ENCODE results near the gene TRIP6. TPM values are rescaled to one million over a fixed set of nuclear protein-coding genes. Genes with fewer than 3 reads are reported as not detected.

Gene TRIP6
- total RNA-seq, 1 experiment from 2014 or later, result 75.5 TPM

DNA sequence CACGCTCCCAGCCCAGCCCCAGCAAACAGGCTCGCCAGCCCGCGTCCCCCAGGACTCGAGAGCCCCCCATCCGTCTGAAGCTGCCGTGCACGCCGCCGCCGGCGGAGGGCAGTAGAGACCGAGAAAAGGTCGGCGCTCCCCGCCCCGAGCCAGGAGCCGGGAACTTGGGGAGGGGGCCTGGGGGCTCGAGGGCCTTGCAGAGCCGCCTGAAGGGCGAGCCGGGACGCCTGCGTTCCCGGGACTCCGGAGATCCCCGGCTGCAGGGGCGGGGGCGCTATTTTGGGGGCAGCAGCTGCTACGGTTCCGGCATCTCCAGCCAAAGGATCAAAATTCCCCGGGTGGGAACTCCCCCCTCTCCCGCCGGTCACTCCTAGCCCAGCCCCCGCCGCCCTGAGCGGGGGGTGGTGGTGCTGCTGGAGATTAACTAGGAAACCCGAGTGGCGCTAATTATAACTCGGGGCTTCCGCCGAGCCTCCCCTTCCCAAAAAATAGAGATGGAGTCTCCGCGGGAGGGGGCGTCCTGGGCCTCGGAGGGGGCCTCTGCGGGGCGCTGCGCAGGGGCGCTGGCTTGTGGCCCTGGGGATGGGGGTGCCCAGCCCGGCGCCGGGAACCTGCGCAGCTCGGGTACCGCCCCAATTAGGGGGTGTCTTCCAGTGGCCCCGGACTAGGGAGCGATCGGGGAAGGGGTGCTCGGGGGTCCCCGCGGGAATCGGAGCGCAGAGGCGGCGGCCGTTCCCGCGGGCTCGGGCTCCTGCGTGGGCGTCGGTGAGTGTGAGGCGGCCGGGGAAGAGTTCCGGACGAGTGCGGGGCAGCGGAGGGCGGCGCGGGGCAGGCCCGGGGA is 27.9 kb downstream of the TRIP6 start:
- H3K27me3 ChIP-seq (replicated peaks; ENCODE audit: control insufficient read depth, insufficient read depth, low read length), result no peaks in the 10 kb centered on the region
- peak overlapping the region; percentile 50 for H3K4me3 ChIP-seq (ENCODE audit: low read depth, low read length)
- no peaks in the 10 kb centered on the region for H3K9me3 ChIP-seq
- peak; percentile 64 to 86 for DNase-seq
- Mint-ChIP-seq H3K9me3 (ENCODE audit: unreplicated experiment) (no peaks in the 10 kb centered on the region), H3K27me3 (ENCODE audit: insufficient read depth, unreplicated experiment) (no peaks in the 10 kb centered on the region), H3K4me3 (ENCODE audit: unreplicated experiment) (peak overlapping the region; percentile 100), H3K27ac (ENCODE audit: unreplicated experiment) (no peak overlapping the region), H3K36me3 (ENCODE audit: insufficient read depth, unreplicated experiment) (peaks cover 14% of the 10 kb centered on the region), H3K4me1 (ENCODE audit: low read depth, unreplicated experiment) (peaks cover 42% of the 10 kb centered on the region)
- ChIA-PET POLR2A (interaction anchor here (0.7 to 1.4 kb wide), 2 partner anchors 71 to 120 kb away, joined by 3 to 4 read pairs; no protein-coding TSS in a partner anchor), CTCF (interaction anchor here (0.5 to 1.6 kb wide), 4 partner anchors 68 to 182 kb away, joined by 5 to 10 read pairs (median 8); partner anchors contain the start of gene EPHB4)
- TF ChIP-seq, protein P1, sequence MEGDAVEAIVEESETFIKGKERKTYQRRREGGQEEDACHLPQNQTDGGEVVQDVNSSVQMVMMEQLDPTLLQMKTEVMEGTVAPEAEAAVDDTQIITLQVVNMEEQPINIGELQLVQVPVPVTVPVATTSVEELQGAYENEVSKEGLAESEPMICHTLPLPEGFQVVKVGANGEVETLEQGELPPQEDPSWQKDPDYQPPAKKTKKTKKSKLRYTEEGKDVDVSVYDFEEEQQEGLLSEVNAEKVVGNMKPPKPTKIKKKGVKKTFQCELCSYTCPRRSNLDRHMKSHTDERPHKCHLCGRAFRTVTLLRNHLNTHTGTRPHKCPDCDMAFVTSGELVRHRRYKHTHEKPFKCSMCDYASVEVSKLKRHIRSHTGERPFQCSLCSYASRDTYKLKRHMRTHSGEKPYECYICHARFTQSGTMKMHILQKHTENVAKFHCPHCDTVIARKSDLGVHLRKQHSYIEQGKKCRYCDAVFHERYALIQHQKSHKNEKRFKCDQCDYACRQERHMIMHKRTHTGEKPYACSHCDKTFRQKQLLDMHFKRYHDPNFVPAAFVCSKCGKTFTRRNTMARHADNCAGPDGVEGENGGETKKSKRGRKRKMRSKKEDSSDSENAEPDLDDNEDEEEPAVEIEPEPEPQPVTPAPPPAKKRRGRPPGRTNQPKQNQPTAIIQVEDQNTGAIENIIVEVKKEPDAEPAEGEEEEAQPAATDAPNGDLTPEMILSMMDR (IDR thresholded peaks at IDR 0.05; ENCODE audit: insufficient read depth in 1 of 2, low read depth in 1 of 2, low read length in 1 of 2, severe bottlenecking in 1 of 2, unreplicated experiment in 1 of 2), result peak; percentile 95 to 96
- intact Hi-C loops (cut with micrococcal nuclease; ENCODE audit: unreplicated experiment), result loop anchor here (1.0 to 5.0 kb wide), 2 partner anchors 71 to 182 kb away; no protein-coding TSS in a partner anchor
- peaks cover 28% of the 10 kb centered on the region for H3K4me1 ChIP-seq
- TSS peak; percentile 61 for BruUV-seq (replicated peaks)
- H3K36me3 ChIP-seq (ENCODE audit: control insufficient read depth, insufficient read depth, low read length), result no peaks in the 10 kb centered on the region

DNA sequence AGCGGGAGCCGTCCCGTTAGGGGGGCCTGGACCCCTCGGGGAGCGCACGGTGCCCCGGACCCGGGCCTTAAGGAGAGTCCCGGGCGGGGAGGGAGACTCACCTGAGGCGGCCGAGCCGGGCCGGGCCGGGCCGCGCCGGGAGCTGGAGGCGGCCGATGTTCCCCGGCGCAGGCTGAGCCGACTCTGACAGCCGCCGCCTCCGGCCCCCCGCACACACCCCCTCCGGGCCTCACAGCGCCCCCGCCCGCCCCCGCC is 28.4 kb downstream of the TRIP6 start, which contains the start of gene ACHE:
Gene ACHE (minus strand): TSS at position 188 of the 255 bp plus-strand sequence. CDS start 1,656 bp downstream, outside the sequence.
- no peaks in the 10 kb centered on the region for H3K27me3 Mint-ChIP-seq (ENCODE audit: insufficient read depth, unreplicated experiment)
- Histone ChIP-seq H3K4me1 (peaks cover 27% of the 10 kb centered on the region), H3K9me3 (no peaks in the 10 kb centered on the region), H3K36me3 (ENCODE audit: control insufficient read depth, insufficient read depth, low read length) (no peaks in the 10 kb centered on the region), H3K27me3 (replicated peaks; ENCODE audit: control insufficient read depth, insufficient read depth, low read length) (no peaks in the 10 kb centered on the region), H3K4me3 (ENCODE audit: low read depth, low read length) (peak within 1 kb of the TSS; percentile 50)
- peaks cover 10% of the 10 kb centered on the region for H3K36me3 Mint-ChIP-seq (ENCODE audit: insufficient read depth, unreplicated experiment)
- intact Hi-C loops (cut with micrococcal nuclease; ENCODE audit: unreplicated experiment), result loop anchor here (1.0 to 5.0 kb wide), 2 partner anchors 71 to 182 kb away; no protein-coding TSS in a partner anchor
- no peaks in the 10 kb centered on the region for H3K9me3 Mint-ChIP-seq (ENCODE audit: unreplicated experiment)
- TF ChIP-seq, protein P1 (IDR thresholded peaks at IDR 0.05; ENCODE audit: insufficient read depth in 1 of 2, low read depth in 1 of 2, low read length in 1 of 2, severe bottlenecking in 1 of 2, unreplicated experiment in 1 of 2), result no peak
- BruUV-seq (replicated peaks), result no TSS peak
- CTCF ChIA-PET, result interaction anchor here (0.5 to 0.7 kb wide), 2 partner anchors 68 to 70 kb away, joined by 5 to 10 read pairs; partner anchors contain the start of gene EPHB4
- H3K27ac Mint-ChIP-seq (ENCODE audit: unreplicated experiment), result peak within 1 kb of the TSS; percentile 86
- POLR2A ChIA-PET, result interaction anchor here (0.6 to 1.4 kb wide), 3 partner anchors 70 to 189 kb away, joined by 3 to 4 read pairs (median 4); no protein-coding TSS in a partner anchor
- DNase-seq, result no peak
- H3K4me1 Mint-ChIP-seq (ENCODE audit: low read depth, unreplicated experiment), result peaks cover 38% of the 10 kb centered on the region
- peak within 1 kb of the TSS; percentile 100 for H3K4me3 Mint-ChIP-seq (ENCODE audit: unreplicated experiment)

DNA sequence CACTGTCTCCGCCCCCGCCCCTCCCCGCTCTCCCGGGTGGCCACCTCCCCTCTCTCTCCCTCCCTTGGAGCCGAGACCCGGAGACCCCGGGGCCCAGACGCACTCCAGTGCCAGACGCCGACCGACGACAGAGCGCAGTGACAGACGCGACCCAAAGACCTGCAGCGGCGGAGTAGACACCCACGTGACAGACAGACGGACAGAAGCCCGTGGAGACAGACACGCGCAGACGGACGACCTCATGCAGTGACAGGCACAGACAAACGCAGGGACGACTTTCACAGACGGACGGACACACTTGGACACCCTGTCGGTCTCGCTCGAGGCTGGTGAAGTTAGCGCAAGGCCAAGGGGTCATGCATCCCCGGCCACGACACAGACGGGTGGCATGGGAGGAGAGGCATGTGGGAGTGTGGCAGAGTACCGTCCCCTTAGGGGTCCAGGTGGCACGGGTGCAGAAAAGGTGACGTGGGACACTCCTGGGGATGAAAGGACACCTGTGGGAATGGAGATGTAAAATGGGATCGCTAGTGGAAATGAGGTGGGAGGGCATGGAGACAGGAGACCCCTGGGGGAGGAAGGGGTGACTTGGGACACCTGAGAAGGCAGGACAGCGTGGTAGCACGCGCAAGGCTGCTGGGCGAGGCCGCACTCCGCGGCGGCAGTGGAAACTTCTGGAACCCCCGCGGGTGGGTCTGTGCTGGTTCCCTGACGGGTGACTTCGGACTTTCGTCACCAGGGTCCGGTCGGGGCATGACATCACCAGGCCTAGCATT is 29.0 kb downstream of the TRIP6 start:
- Histone ChIP-seq H3K4me1 (peaks cover 27% of the 10 kb centered on the region), H3K36me3 (ENCODE audit: control insufficient read depth, insufficient read depth, low read length) (no peaks in the 10 kb centered on the region), H3K27me3 (replicated peaks; ENCODE audit: control insufficient read depth, insufficient read depth, low read length) (no peaks in the 10 kb centered on the region), H3K4me3 (ENCODE audit: low read depth, low read length) (peak overlapping the region; percentile 50), H3K9me3 (no peaks in the 10 kb centered on the region)
- intact Hi-C loops (cut with micrococcal nuclease; ENCODE audit: unreplicated experiment), result loop anchor here (1.0 to 5.0 kb wide), 5 partner anchors 37 to 181 kb away; no protein-coding TSS in a partner anchor
- no TSS peak for BruUV-seq (replicated peaks)
- H3K36me3 Mint-ChIP-seq (ENCODE audit: insufficient read depth, unreplicated experiment), result peaks cover 15% of the 10 kb centered on the region
- DNase-seq, result peak; percentile 88
- H3K4me3 Mint-ChIP-seq (ENCODE audit: unreplicated experiment), result peak overlapping the region; percentile 100
- H3K27me3 Mint-ChIP-seq (ENCODE audit: insufficient read depth, unreplicated experiment), result no peaks in the 10 kb centered on the region
- TF ChIP-seq, protein P1 (IDR thresholded peaks at IDR 0.05; ENCODE audit: insufficient read depth in 1 of 2, low read depth in 1 of 2, low read length in 1 of 2, severe bottlenecking in 1 of 2, unreplicated experiment in 1 of 2), result no peak
- CTCF ChIA-PET, result interaction anchor here (0.7 kb wide), 1 partner anchor 69 kb away, joined by 5 read pairs; no protein-coding TSS in a partner anchor
- H3K9me3 Mint-ChIP-seq (ENCODE audit: unreplicated experiment), result no peaks in the 10 kb centered on the region
- POLR2A ChIA-PET, result interaction anchor here (0.6 to 1.4 kb wide), 3 partner anchors 70 to 189 kb away, joined by 3 to 4 read pairs (median 4); no protein-coding TSS in a partner anchor
- peaks cover 38% of the 10 kb centered on the region for H3K4me1 Mint-ChIP-seq (ENCODE audit: low read depth, unreplicated experiment)
- H3K27ac Mint-ChIP-seq (ENCODE audit: unreplicated experiment), result peak overlapping the region; percentile 86
